Measurements from ENCODE around the gene SMAD1.

SMAD1 gene

DNA sequence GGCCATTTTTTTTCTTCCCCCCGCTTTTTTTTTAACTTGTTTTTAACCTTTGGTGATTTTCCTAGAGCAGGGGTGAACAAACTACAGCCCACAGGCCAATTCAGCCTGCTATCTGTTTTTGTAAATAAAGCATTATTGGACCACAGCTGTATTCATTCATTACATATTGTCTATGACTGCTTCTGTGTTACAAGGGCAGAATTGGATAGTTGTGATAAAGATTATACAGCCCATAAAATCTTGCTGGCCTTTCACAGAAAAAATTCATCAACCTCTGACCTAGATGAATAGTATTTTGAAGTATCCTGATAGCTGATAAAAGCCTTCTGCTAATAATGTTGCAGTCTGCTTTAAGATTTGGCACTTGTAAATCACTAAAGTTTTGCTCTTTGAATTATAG, 63.4 kb downstream of the SMAD1 start:
- Histone ChIP-seq H3K27me3 (ENCODE audit: insufficient read depth, low read length, poor library complexity, severe bottlenecking) (no peaks in the 10 kb centered on the region), H3K9me3 (ENCODE audit: insufficient read depth, low read depth, low read length) (no peaks in the 10 kb centered on the region), H4K20me1 (ENCODE audit: insufficient read depth, low read length, poor library complexity, severe bottlenecking) (no peaks in the 10 kb centered on the region), H3K4me1 (ENCODE audit: insufficient read depth, low read length, poor library complexity, severe bottlenecking) (peaks cover 8% of the 10 kb centered on the region), H3K79me2 (ENCODE audit: insufficient read depth, low read length) (no peaks in the 10 kb centered on the region), H3K4me2 (ENCODE audit: low read depth, low read length, poor library complexity, severe bottlenecking) (no peak overlapping the region), H3F3A (ENCODE audit: low read depth) (no peaks in the 10 kb centered on the region), H2AFZ (ENCODE audit: low read length) (no peak overlapping the region), H3K9ac (ENCODE audit: low read depth, low read length, poor library complexity, severe bottlenecking) (no peak overlapping the region), H3K36me3 (ENCODE audit: insufficient read depth, low read length) (peaks cover 32% of the 10 kb centered on the region), H3K9me2 (replicated peaks; ENCODE audit: low read depth, low read length) (no peaks in the 10 kb centered on the region), H3K4me3 (ENCODE audit: low read length, poor library complexity, severe bottlenecking) (no peak overlapping the region)
- no peak for TF ChIP-seq EZH2phosphoT487 (IDR thresholded peaks at IDR 0.05; ENCODE audit: borderline replicate concordance)
- TF ChIP-seq, protein P1, sequence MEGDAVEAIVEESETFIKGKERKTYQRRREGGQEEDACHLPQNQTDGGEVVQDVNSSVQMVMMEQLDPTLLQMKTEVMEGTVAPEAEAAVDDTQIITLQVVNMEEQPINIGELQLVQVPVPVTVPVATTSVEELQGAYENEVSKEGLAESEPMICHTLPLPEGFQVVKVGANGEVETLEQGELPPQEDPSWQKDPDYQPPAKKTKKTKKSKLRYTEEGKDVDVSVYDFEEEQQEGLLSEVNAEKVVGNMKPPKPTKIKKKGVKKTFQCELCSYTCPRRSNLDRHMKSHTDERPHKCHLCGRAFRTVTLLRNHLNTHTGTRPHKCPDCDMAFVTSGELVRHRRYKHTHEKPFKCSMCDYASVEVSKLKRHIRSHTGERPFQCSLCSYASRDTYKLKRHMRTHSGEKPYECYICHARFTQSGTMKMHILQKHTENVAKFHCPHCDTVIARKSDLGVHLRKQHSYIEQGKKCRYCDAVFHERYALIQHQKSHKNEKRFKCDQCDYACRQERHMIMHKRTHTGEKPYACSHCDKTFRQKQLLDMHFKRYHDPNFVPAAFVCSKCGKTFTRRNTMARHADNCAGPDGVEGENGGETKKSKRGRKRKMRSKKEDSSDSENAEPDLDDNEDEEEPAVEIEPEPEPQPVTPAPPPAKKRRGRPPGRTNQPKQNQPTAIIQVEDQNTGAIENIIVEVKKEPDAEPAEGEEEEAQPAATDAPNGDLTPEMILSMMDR (conservative IDR thresholded peaks at IDR 0.05; ENCODE audit: low read length) = no peak

DNA sequence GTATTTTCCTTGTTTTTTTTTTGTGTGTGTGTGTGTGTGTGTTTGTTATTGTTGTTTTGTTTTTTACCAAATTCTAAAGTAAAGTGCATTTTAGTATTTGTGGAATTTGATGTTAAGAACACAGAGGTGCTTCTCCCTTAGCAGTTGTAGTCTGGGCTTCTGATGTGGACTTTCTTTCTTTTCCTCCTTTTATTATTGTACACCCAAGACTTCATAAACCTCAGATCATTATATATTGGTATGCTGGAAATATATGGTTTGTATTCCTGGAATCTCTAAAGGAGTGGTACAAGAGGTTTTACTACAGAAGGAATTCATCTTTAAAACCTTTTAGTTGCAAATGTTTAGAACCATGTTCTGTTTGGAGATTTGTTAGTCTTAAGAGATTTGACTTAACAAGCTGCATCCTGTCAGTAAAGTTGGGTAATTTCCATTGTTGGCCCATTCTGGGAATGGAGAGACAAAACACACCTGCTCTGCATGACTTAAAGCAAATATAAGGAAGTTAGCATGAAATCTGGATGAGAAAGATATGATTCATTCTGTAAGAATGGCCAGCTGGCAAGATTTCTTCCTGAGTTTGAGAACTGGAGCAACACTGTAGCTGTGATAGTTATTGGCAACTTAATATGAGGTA, 64.0 kb downstream of the SMAD1 start:
- TF ChIP-seq EZH2phosphoT487 (IDR thresholded peaks at IDR 0.05; ENCODE audit: borderline replicate concordance) = no peak
- TF ChIP-seq, protein P1 (conservative IDR thresholded peaks at IDR 0.05; ENCODE audit: low read length) = no peak
- Histone ChIP-seq H3K9me2 (replicated peaks; ENCODE audit: low read depth, low read length) (no peaks in the 10 kb centered on the region), H3K4me3 (ENCODE audit: low read length, poor library complexity, severe bottlenecking) (no peak overlapping the region), H3F3A (ENCODE audit: low read depth) (no peaks in the 10 kb centered on the region), H3K4me1 (ENCODE audit: insufficient read depth, low read length, poor library complexity, severe bottlenecking) (peaks cover 8% of the 10 kb centered on the region), H3K36me3 (ENCODE audit: insufficient read depth, low read length) (peaks cover 29% of the 10 kb centered on the region), H4K20me1 (ENCODE audit: insufficient read depth, low read length, poor library complexity, severe bottlenecking) (no peaks in the 10 kb centered on the region), H3K9me3 (ENCODE audit: insufficient read depth, low read depth, low read length) (no peaks in the 10 kb centered on the region), H3K79me2 (ENCODE audit: insufficient read depth, low read length) (no peaks in the 10 kb centered on the region), H2AFZ (ENCODE audit: low read length) (no peak overlapping the region), H3K27me3 (ENCODE audit: insufficient read depth, low read length, poor library complexity, severe bottlenecking) (no peaks in the 10 kb centered on the region), H3K9ac (ENCODE audit: low read depth, low read length, poor library complexity, severe bottlenecking) (no peak overlapping the region), H3K4me2 (ENCODE audit: low read depth, low read length, poor library complexity, severe bottlenecking) (no peak overlapping the region)

DNA sequence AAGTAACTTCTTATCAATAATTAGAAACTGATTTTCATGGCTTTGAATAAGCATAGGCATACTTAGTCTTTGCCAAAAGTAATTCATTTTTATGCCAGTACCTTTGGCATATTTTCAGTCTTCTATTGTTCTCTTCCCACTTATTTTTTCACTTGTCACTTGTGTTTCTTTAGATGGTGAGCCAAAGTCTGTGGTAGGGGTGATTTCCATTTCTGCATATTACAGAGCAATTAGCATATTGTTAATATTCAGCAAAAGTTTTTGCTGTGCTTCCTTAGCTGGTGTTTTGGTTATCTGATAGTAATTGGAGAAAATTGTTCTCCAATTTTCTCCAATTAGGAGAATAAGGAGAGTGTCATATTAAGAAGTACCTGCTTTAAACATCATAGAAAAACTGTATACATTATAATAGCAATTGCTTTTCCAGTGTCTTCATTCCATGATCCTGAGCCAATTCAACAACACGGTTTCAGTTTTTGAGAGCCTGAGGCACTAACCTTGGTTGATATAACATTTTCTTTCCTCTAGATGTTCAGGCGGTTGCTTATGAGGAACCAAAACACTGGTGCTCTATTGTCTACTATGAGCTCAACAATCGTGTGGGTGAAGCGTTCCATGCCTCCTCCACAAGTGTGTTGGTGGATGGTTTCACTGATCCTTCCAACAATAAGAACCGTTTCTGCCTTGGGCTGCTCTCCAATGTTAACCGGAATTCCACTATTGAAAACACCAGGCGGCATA, 64.7 kb downstream of the SMAD1 start:
- Histone ChIP-seq H3K9me3 (ENCODE audit: insufficient read depth, low read depth, low read length) (no peaks in the 10 kb centered on the region), H4K20me1 (ENCODE audit: insufficient read depth, low read length, poor library complexity, severe bottlenecking) (no peaks in the 10 kb centered on the region), H3K4me1 (ENCODE audit: insufficient read depth, low read length, poor library complexity, severe bottlenecking) (peaks cover 5% of the 10 kb centered on the region), H3K9me2 (replicated peaks; ENCODE audit: low read depth, low read length) (no peaks in the 10 kb centered on the region), H3K27me3 (ENCODE audit: insufficient read depth, low read length, poor library complexity, severe bottlenecking) (no peaks in the 10 kb centered on the region), H3K36me3 (ENCODE audit: insufficient read depth, low read length) (peaks cover 29% of the 10 kb centered on the region), H3K9ac (ENCODE audit: low read depth, low read length, poor library complexity, severe bottlenecking) (no peak overlapping the region), H3F3A (ENCODE audit: low read depth) (no peaks in the 10 kb centered on the region), H3K4me3 (ENCODE audit: low read length, poor library complexity, severe bottlenecking) (no peak overlapping the region), H3K4me2 (ENCODE audit: low read depth, low read length, poor library complexity, severe bottlenecking) (no peak overlapping the region), H2AFZ (ENCODE audit: low read length) (no peak overlapping the region), H3K79me2 (ENCODE audit: insufficient read depth, low read length) (no peaks in the 10 kb centered on the region)
- TF ChIP-seq EZH2phosphoT487 (IDR thresholded peaks at IDR 0.05; ENCODE audit: borderline replicate concordance) = no peak
- TF ChIP-seq, protein P1 (conservative IDR thresholded peaks at IDR 0.05; ENCODE audit: low read length) = no peak
